Natural killer cell (primary cell): ENCODE results near the gene CUL1. TPM values are rescaled to one million over a fixed set of nuclear protein-coding genes. Genes with fewer than 3 reads are reported as not detected.

Experiments used
- ATAC-seq, 3 donors: fragments of 150-1000 bp in 2 of 3; fragments of 200-7000 bp in 1 of 3; cut with Tn5 transposase; 1 replicate in 1 of 3; 2 replicates in 2 of 3; pipeline ENCODE4 v1.10.0; 2021; ENCODE audit warnings: mild to moderate bottlenecking in 2 of 3, moderate library complexity in 2 of 3
- DNase-seq, 2 donors: peaks; one replicate each; pipeline versions ENCODE4 v3.0.0 to v3.0.0-alpha.2; 2013 to 2021; ENCODE audit warnings: mixed read lengths in 1 of 2
- H3K27ac ChIP-seq: one replicate; pipeline ENCODE4 v1.5.1; 2013; ENCODE audit warnings: mild to moderate bottlenecking, low read length
- H3K27me3 ChIP-seq: one replicate; pipeline ENCODE4 v1.6.1; 2013; ENCODE audit warnings: low read length; ENCODE audit not compliant: control insufficient read depth, insufficient read depth
- H3K36me3 ChIP-seq: one replicate; pipeline ENCODE4 v1.6.1; 2013; ENCODE audit warnings: low read length; ENCODE audit not compliant: control insufficient read depth, insufficient read depth
- H3K4me1 ChIP-seq: one replicate; pipeline ENCODE4 v1.6.1; 2013; ENCODE audit warnings: low read length; ENCODE audit not compliant: control insufficient read depth, insufficient read depth
- H3K4me3 ChIP-seq: one replicate; pipeline ENCODE4 v1.5.1; 2013; ENCODE audit warnings: low read length
- H3K9me3 ChIP-seq: one replicate; pipeline ENCODE4 v1.6.1; 2013; ENCODE audit warnings: low read length; ENCODE audit not compliant: control insufficient read depth, insufficient read depth
- H3K27ac Mint-ChIP-seq, 2 donors: one replicate each; pipeline ENCODE4 v1.8.0; 2022; ENCODE audit warnings: mild to moderate bottlenecking in 2 of 2, mixed read lengths in 2 of 2, moderate library complexity in 1 of 2
- H3K27me3 Mint-ChIP-seq, 2 donors: one replicate each; pipeline ENCODE4 v1.8.0; 2022; ENCODE audit warnings: low read depth in 2 of 2, mixed read lengths in 2 of 2
- H3K36me3 Mint-ChIP-seq: one replicate; pipeline ENCODE4 v1.8.0; 2022; ENCODE audit warnings: mixed read lengths
- H3K4me1 Mint-ChIP-seq, 2 donors: one replicate each; pipeline ENCODE4 v1.8.0; 2022; ENCODE audit warnings: mixed read lengths in 2 of 2
- H3K4me3 Mint-ChIP-seq: one replicate; pipeline ENCODE4 v1.8.0; 2022; ENCODE audit warnings: mild to moderate bottlenecking, moderate library complexity, mixed read lengths
- H3K9me3 Mint-ChIP-seq, 2 donors: one replicate each; pipeline ENCODE4 v1.8.0; 2022; ENCODE audit warnings: mixed read lengths in 2 of 2
- CTCF ChIP-seq: fragments of 200-600 bp; IDR thresholded peaks from one replicate; pipeline ENCODE4 v1.8.0; 2022; ENCODE audit warnings: antibody characterized with exemption
- WGBS: methylation state at CpG from one replicate; pipeline ENCODE4 v1.1.7; 2013; ENCODE audit warnings: missing lambda C conversion rate; ENCODE audit not compliant: insufficient coverage; 5-methylcytosine and 5-hydroxymethylcytosine counted together
- intact Hi-C: fragments of 100-400 bp; cut with micrococcal nuclease; formaldehyde crosslinking; loops from one replicate; pipeline ENCODE4 v1.14.2; 2022
- total RNA-seq, 4 donors: library from RNA; stranded (reverse); fragments of 120-200 nt in 1 of 4; gene quantifications; one replicate each; pipeline versions ENCODE4 v1.2.3 to v1.2.4, GENCODE V29; 2013 to 2022

Gene CUL1
- total RNA-seq, 3 donors from 2014 or later (not counting 1 experiment from before 2014, with no cell fraction given): 37.4 to 45.1 (median 43.2) TPM

GRCh38 chr7:148835854-148836253 lies 137.2 kb downstream of the CUL1 start:
- Mint-ChIP-seq H3K4me3 (no peak overlapping the region), H3K36me3 (no peaks in the 10 kb centered on the region), H3K27ac (peak overlapping the region in 1 of 2 donors; percentile 30), H3K27me3 (no peaks in the 10 kb centered on the region), H3K4me1 (peaks cover 36 to 48% of the 10 kb centered on the region in 2 donors), H3K9me3 (peaks cover 0 to 4% of the 10 kb centered on the region in 2 donors)
- H3K9me3 ChIP-seq: no peaks in the 10 kb centered on the region
- intact Hi-C loops: no loop called here
- H3K36me3 ChIP-seq: no peaks in the 10 kb centered on the region
- ATAC-seq: no peak
- no peaks in the 10 kb centered on the region for H3K27me3 ChIP-seq
- H3K4me3 ChIP-seq: no peak overlapping the region
- WGBS: 98% methylated on average over 4 of the region's 4 CpGs
- no peak for TF ChIP-seq CTCF
- no peak for DNase-seq
- H3K27ac ChIP-seq: no peak overlapping the region
- H3K4me1 ChIP-seq: peaks cover 13% of the 10 kb centered on the region

GRCh38 chr7:148838905-148839304 lies 140.2 kb downstream of the CUL1 start:
- no peak for TF ChIP-seq CTCF
- Mint-ChIP-seq H3K27ac (peak overlapping the region; percentile 75 to 89), H3K4me3 (peak overlapping the region; percentile 86), H3K36me3 (no peaks in the 10 kb centered on the region), H3K27me3 (no peaks in the 10 kb centered on the region), H3K4me1 (peaks cover 43 to 58% of the 10 kb centered on the region in 2 donors), H3K9me3 (peaks cover 0 to 4% of the 10 kb centered on the region in 2 donors)
- H3K27ac ChIP-seq: peak overlapping the region; percentile 49
- no peak overlapping the region for H3K4me3 ChIP-seq
- H3K27me3 ChIP-seq: no peaks in the 10 kb centered on the region
- H3K4me1 ChIP-seq: peaks cover 15% of the 10 kb centered on the region
- no peaks in the 10 kb centered on the region for H3K36me3 ChIP-seq
- ATAC-seq (peak; percentile 62 to 76 (median 72)), DNase-seq (peak in 1 of 2 donors; percentile 55)
- WGBS: 0% methylated on average over 2 of the region's 2 CpGs
- no peaks in the 10 kb centered on the region for H3K9me3 ChIP-seq
- intact Hi-C loops: no loop called here

GRCh38 chr7:148847815-148848734 lies 149.4 kb downstream of the CUL1 start:
- Histone ChIP-seq H3K27ac (no peak overlapping the region), H3K36me3 (no peaks in the 10 kb centered on the region), H3K4me3 (no peak overlapping the region), H3K9me3 (no peaks in the 10 kb centered on the region), H3K4me1 (peaks cover 6% of the 10 kb centered on the region), H3K27me3 (no peaks in the 10 kb centered on the region)
- intact Hi-C loops: no loop called here
- TF ChIP-seq CTCF: no peak
- H3K36me3 Mint-ChIP-seq: no peaks in the 10 kb centered on the region
- H3K4me3 Mint-ChIP-seq: no peak overlapping the region
- H3K4me1 Mint-ChIP-seq: peaks cover 47 to 73% of the 10 kb centered on the region in 2 donors
- peak overlapping the region in 1 of 2 donors; percentile 36 for H3K27ac Mint-ChIP-seq
- no peak for DNase-seq
- WGBS: 73% methylated on average over 7 of the region's 9 CpGs
- H3K9me3 Mint-ChIP-seq: no peaks in the 10 kb centered on the region
- no peak for ATAC-seq
- H3K27me3 Mint-ChIP-seq: no peaks in the 10 kb centered on the region
